DOHH2 (cell line): ENCODE results near the gene RGS17.

Source experiments
- H3F3A ChIP-seq: fragments of 200-600 bp; sonication (generic), shearing (Covaris generic); 2 replicates; pipeline ENCODE4 v1.6.0; 2016; ENCODE audit warnings: antibody characterized with exemption, mild to moderate bottlenecking; ENCODE audit not compliant: control insufficient read depth, insufficient read depth
- H3K27ac ChIP-seq: fragments of 200-600 bp; sonication (generic); 2 replicates; pipeline ENCODE4 v1.5.1; 2014; ENCODE audit warnings: low read depth, mild to moderate bottlenecking, low read length, moderate library complexity
- H3K27me3 ChIP-seq: fragments of 200-600 bp; sonication (generic); 2 replicates; pipeline ENCODE4 v1.6.1; 2014; ENCODE audit warnings: mild to moderate bottlenecking, low read length, mixed read lengths; ENCODE audit not compliant: control insufficient read depth
- H3K36me3 ChIP-seq: fragments of 200-600 bp; sonication (generic); 2 replicates; pipeline ENCODE4 v1.6.1; 2014; ENCODE audit warnings: mild to moderate bottlenecking, low read length, moderate library complexity, mixed read lengths; ENCODE audit not compliant: control insufficient read depth
- H3K4me1 ChIP-seq: fragments of 200-600 bp; sonication (generic); 2 replicates; pipeline ENCODE4 v1.6.1; 2014; ENCODE audit warnings: mild to moderate bottlenecking, low read length, mixed read lengths; ENCODE audit not compliant: control insufficient read depth
- H3K4me2 ChIP-seq: fragments of 200-600 bp; sonication (generic); 2 replicates; pipeline ENCODE4 v1.6.0; 2014; ENCODE audit warnings: mild to moderate bottlenecking, low read length, moderate library complexity
- H3K4me3 ChIP-seq: fragments of 200-600 bp; sonication (generic); 2 replicates; pipeline ENCODE4 v1.5.1; 2014; ENCODE audit warnings: mild to moderate bottlenecking, low read length, mixed read lengths
- H3K79me2 ChIP-seq: fragments of 200-600 bp; sonication (generic); 2 replicates; pipeline ENCODE4 v1.6.1; 2014; ENCODE audit warnings: mild to moderate bottlenecking, low read length, mixed read lengths; ENCODE audit not compliant: control insufficient read depth
- H3K9me2 ChIP-seq: fragments of 200-600 bp; sonication (generic); replicated peaks from 2 replicates; pipeline ENCODE4 v1.6.1; 2014; ENCODE audit warnings: mild to moderate bottlenecking, low read length, mixed read lengths; ENCODE audit not compliant: control insufficient read depth
- H3K9me3 ChIP-seq: fragments of 200-600 bp; sonication (generic); 2 replicates; pipeline ENCODE4 v1.6.1; 2014; ENCODE audit warnings: antibody characterized with exemption, low read length, mixed read lengths; ENCODE audit not compliant: control insufficient read depth, insufficient read depth
- H4K20me1 ChIP-seq: fragments of 200-600 bp; sonication (generic); 2 replicates; pipeline ENCODE4 v1.6.0; 2014; ENCODE audit warnings: low read depth, mild to moderate bottlenecking, antibody characterized with exemption, low read length, moderate library complexity; ENCODE audit not compliant: control insufficient read depth, insufficient read depth
- EZH2phosphoT487 ChIP-seq: fragments of 200-600 bp; sonication (generic); IDR thresholded peaks from 2 replicates; pipeline ENCODE4 v1.6.1; 2017; ENCODE audit warnings: borderline replicate concordance, mild to moderate bottlenecking, antibody characterized with exemption, low read length, moderate library complexity, mixed read lengths
- TF ChIP-seq, protein P1 (sequence below): fragments of 200-600 bp; sonication (generic); IDR thresholded peaks from one replicate; pipeline ENCODE4 v1.5.1; 2014; ENCODE audit warnings: antibody characterized with exemption, mild to moderate bottlenecking, low read depth, low read length; ENCODE audit not compliant: poor library complexity, severe bottlenecking

Gene RGS17

DNA sequence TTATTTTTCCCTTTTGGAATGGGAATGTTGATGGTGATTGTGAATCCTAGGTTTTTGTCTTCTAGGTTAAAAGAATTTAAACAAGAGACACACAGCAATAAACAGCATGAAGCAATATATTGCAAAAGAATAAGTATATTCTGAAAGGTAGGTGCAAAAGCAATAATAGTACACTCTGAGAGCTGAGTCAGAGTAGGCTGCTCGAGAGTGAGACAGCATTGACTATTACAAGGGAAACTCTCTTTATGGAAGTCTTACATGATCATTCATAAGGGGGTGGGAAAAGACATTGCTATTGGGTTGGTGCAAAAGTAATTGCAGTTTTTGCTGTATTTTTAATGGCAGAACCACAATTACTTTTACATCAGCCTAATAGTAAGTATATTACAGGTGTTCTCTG, 173.3 kb downstream of the RGS17 start:
- H3K4me2 ChIP-seq: no peak overlapping the region
- H3K27me3 ChIP-seq: peaks cover 12% of the 10 kb centered on the region
- no peaks in the 10 kb centered on the region for H3K9me2 ChIP-seq
- no peak overlapping the region for H3K4me3 ChIP-seq
- H3F3A ChIP-seq: no peaks in the 10 kb centered on the region
- H3K4me1 ChIP-seq: no peaks in the 10 kb centered on the region
- H4K20me1 ChIP-seq: no peaks in the 10 kb centered on the region
- H3K36me3 ChIP-seq: no peaks in the 10 kb centered on the region
- no peaks in the 10 kb centered on the region for H3K9me3 ChIP-seq
- no peak overlapping the region for H3K27ac ChIP-seq
- H3K79me2 ChIP-seq: no peaks in the 10 kb centered on the region
- TF ChIP-seq, protein P1, sequence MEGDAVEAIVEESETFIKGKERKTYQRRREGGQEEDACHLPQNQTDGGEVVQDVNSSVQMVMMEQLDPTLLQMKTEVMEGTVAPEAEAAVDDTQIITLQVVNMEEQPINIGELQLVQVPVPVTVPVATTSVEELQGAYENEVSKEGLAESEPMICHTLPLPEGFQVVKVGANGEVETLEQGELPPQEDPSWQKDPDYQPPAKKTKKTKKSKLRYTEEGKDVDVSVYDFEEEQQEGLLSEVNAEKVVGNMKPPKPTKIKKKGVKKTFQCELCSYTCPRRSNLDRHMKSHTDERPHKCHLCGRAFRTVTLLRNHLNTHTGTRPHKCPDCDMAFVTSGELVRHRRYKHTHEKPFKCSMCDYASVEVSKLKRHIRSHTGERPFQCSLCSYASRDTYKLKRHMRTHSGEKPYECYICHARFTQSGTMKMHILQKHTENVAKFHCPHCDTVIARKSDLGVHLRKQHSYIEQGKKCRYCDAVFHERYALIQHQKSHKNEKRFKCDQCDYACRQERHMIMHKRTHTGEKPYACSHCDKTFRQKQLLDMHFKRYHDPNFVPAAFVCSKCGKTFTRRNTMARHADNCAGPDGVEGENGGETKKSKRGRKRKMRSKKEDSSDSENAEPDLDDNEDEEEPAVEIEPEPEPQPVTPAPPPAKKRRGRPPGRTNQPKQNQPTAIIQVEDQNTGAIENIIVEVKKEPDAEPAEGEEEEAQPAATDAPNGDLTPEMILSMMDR: no peak
- no peak for TF ChIP-seq EZH2phosphoT487
